ENCODE results near the gene SLC1A5.
A peak's percentile ranks its signal among the peaks of the same experiment; 100 is the strongest.
"Not testable (repeated sequence)": the region's sequence is repeated elsewhere in the genome, so short reads cannot be mapped to it uniquely, and the experiment has no call there.

The SLC1A5 gene

GRCh38 chr19:46802152-46802551 is 13.8 kb upstream of the SLC1A5 start:
- DNase-seq (ENCODE audit: low read depth in 2 of 2) = no peak

- DNase-seq (ENCODE audit: low read depth in 2 of 2) = no peak
Measured at GRCh38 chr19:46798713-46799112, 10.3 kb upstream of the SLC1A5 start.

- no peak for DNase-seq (ENCODE audit: low read depth in 2 of 2)
Measured at GRCh38 chr19:46797881-46798280, 9.5 kb upstream of the SLC1A5 start.

- DNase-seq (ENCODE audit: low read depth in 2 of 2) = no peak
Measured at GRCh38 chr19:46791944-46792343, 3.5 kb upstream of the SLC1A5 start.

GRCh38 chr19:46789371-46789770 is 977 bp upstream of the SLC1A5 start:
- no peak for DNase-seq (ENCODE audit: low read depth in 2 of 2)

GRCh38 chr19:46788968-46789338 is 559 bp upstream of the SLC1A5 start:
- DNase-seq (ENCODE audit: low read depth in 2 of 2) = no peak

- peak; percentile 5 to 26 for DNase-seq (ENCODE audit: low read depth in 2 of 2)
Measured at GRCh38 chr19:46787331-46788261, 798 bp downstream of the SLC1A5 start.

- no peak for DNase-seq (ENCODE audit: low read depth in 2 of 2)
Measured at GRCh38 chr19:46787040-46787330, 1.4 kb downstream of the SLC1A5 start.

GRCh38 chr19:46786236-46787039 is 2.0 kb downstream of the SLC1A5 start:
- DNase-seq (ENCODE audit: low read depth in 2 of 2) = peak; percentile 73 to 80

- DNase-seq (ENCODE audit: low read depth in 2 of 2) = no peak
Measured at GRCh38 chr19:46785980-46786235, 2.5 kb downstream of the SLC1A5 start.

- DNase-seq (ENCODE audit: low read depth in 2 of 2) = no peak
Measured at GRCh38 chr19:46785054-46785979, 3.1 kb downstream of the SLC1A5 start.

GRCh38 chr19:46784262-46785053 is 3.9 kb downstream of the SLC1A5 start:
- DNase-seq (ENCODE audit: low read depth in 2 of 2) = peak; percentile 35 to 63

- no peak for DNase-seq (ENCODE audit: low read depth in 2 of 2)
Measured at GRCh38 chr19:46783670-46784069, 4.7 kb downstream of the SLC1A5 start.

GRCh38 chr19:46782355-46783019 is 5.9 kb downstream of the SLC1A5 start:
- DNase-seq (ENCODE audit: low read depth in 2 of 2) = no peak

- not testable (repeated sequence) for DNase-seq (ENCODE audit: low read depth in 2 of 2)
Measured at GRCh38 chr19:46777956-46778645, 10.3 kb downstream of the SLC1A5 start.

- DNase-seq (ENCODE audit: low read depth in 2 of 2) = no peak
Measured at GRCh38 chr19:46776927-46777911, 11.2 kb downstream of the SLC1A5 start.

- no peak for DNase-seq (ENCODE audit: low read depth in 2 of 2)
Measured at GRCh38 chr19:46775642-46776258, 12.6 kb downstream of the SLC1A5 start.

GRCh38 chr19:46773018-46773399 is 15.4 kb downstream of the SLC1A5 start:
- no peak for DNase-seq (ENCODE audit: low read depth in 2 of 2)

Measured in stimulated activated CD4-positive, alpha-beta T cell treated with anti-CD3 and anti-CD28 coated beads, Interleukin-12 subunit alpha, Interleukin-12 subunit beta, amount 100 ng/mL, for 24 hours (primary cell).